Liver (tissue), 9 donors: ENCODE results near the gene GPR55. TPM values are rescaled to one million over a fixed set of nuclear protein-coding genes. Genes with fewer than 3 reads are reported as not detected.

Source experiments
- DNase-seq: peaks from one replicate; pipeline ENCODE4 v3.0.0-alpha.2; 2017; ENCODE audit warnings: low spot score
- H3K27ac ChIP-seq, 2 donors: one replicate each; pipeline ENCODE4 v1.7.0; 2013; ENCODE audit warnings: inconsistent platforms in 2 of 2, low read length in 2 of 2, control low read depth in 1 of 2, low read depth in 1 of 2, mild to moderate bottlenecking in 1 of 2
- H3K27me3 ChIP-seq, 4 donors: one replicate each; pipeline versions ENCODE4 v1.6.1 to v1.7.0; 2013; ENCODE audit warnings: low read length in 3 of 4, inconsistent platforms in 1 of 4, mild to moderate bottlenecking in 1 of 4, moderate library complexity in 1 of 4; ENCODE audit not compliant: control insufficient read depth in 4 of 4, insufficient read depth in 4 of 4
- H3K36me3 ChIP-seq, 4 donors: one replicate each; pipeline versions ENCODE4 v1.6.1 to v1.7.0; 2013; ENCODE audit warnings: low read length in 3 of 4, mild to moderate bottlenecking in 3 of 4, low read depth in 1 of 4, moderate library complexity in 1 of 4; ENCODE audit not compliant: control insufficient read depth in 4 of 4, insufficient read depth in 3 of 4
- H3K4me1 ChIP-seq, 4 donors: one replicate each; pipeline versions ENCODE4 v1.6.1 to v1.7.0; 2013; ENCODE audit warnings: low read length in 3 of 4, mild to moderate bottlenecking in 3 of 4, moderate library complexity in 1 of 4; ENCODE audit not compliant: control insufficient read depth in 4 of 4, insufficient read depth in 4 of 4
- H3K4me3 ChIP-seq, 3 donors: one replicate each; pipeline versions ENCODE4 v1.6.1 to v1.7.0; 2013; ENCODE audit warnings: low read length in 3 of 3, control low read depth in 1 of 3, low read depth in 1 of 3, mild to moderate bottlenecking in 1 of 3
- H3K9ac ChIP-seq, 2 donors: one replicate each; pipeline ENCODE4 v1.7.0; 2013; ENCODE audit warnings: low read length in 2 of 2, mild to moderate bottlenecking in 2 of 2, moderate library complexity in 2 of 2, control low read depth in 1 of 2, low read depth in 1 of 2
- H3K9me3 ChIP-seq, 4 donors: one replicate each; pipeline versions ENCODE4 v1.6.1 to v1.7.0; 2013; ENCODE audit warnings: low read length in 3 of 4; ENCODE audit not compliant: control insufficient read depth in 4 of 4
- ATF3 ChIP-seq: IDR thresholded peaks from 2 replicates; pipeline ENCODE4 v1.6.1; 2016; ENCODE audit warnings: antibody characterized with exemption
- CTCF ChIP-seq: fragments of 150-350 bp; IDR thresholded peaks from 2 replicates; pipeline ENCODE4 v1.5.1; 2017; ENCODE audit warnings: improper control_type of control experiment, low read depth, low read length; ENCODE audit not compliant: missing input control
- JUND ChIP-seq, 2 donors: IDR thresholded peaks; 2 replicates each; pipeline ENCODE4 v1.6.1; 2016; ENCODE audit warnings: antibody characterized with exemption in 2 of 2
- RAD21 ChIP-seq, 2 donors: IDR thresholded peaks; 2 replicates each; pipeline ENCODE4 v1.6.1; 2016; ENCODE audit warnings: antibody characterized with exemption in 2 of 2, mild to moderate bottlenecking in 2 of 2
- REST ChIP-seq: IDR thresholded peaks from 2 replicates; pipeline ENCODE4 v1.6.1; 2016; ENCODE audit warnings: antibody characterized with exemption, mild to moderate bottlenecking
- WGBS: extraction: QIAGEN DNeasy Blood & Tissue Kit; methylation state at CpG from one replicate; pipeline ENCODE4 v1.1.7; 2013; 5-methylcytosine and 5-hydroxymethylcytosine counted together
- polyA plus RNA-seq, 2 donors: library from polyadenylated mRNA; stranded (reverse) in 1 of 2; unstranded in 1 of 2; fragments of 200-250 nt in 1 of 2; fragments of >200 nt in 1 of 2; fragmentation: Nextera tagmentation in 1 of 2; extraction: Ambion mirVana in 1 of 2; gene quantifications; one replicate each; pipeline versions ENCODE4 v1.2.1 to v1.2.3, GENCODE V29; 2013 to 2015
- total RNA-seq, 2 donors: library from RNA; depleted of rRNA; stranded (reverse); fragments of >200 nt; gene quantifications; one replicate each; pipeline ENCODE4 v1.2.3, GENCODE V29; 2014
- donor health status: healthy.
- donor health status: healthy.
- donor health status: healthy.
- donor health status: healthy.
- donor health status: healthy.

Gene GPR55
- total and polyA plus RNA-seq, 4 donors: 0.05 to 0.17 (median 0.10) TPM; not detected in 1

- peaks cover 0 to 3% (median 0%) of the 10 kb centered on the region in 4 donors for H3K27me3 ChIP-seq
- DNase-seq: no peak
- no peak overlapping the region for H3K9ac ChIP-seq
- no peak overlapping the region for H3K4me3 ChIP-seq
- WGBS: 41% methylated on average over 13 of the region's 13 CpGs
- H3K36me3 ChIP-seq: no peaks in the 10 kb centered on the region
- no peak overlapping the region for H3K27ac ChIP-seq
- H3K9me3 ChIP-seq: no peaks in the 10 kb centered on the region
- peaks cover 0 to 9% (median 6%) of the 10 kb centered on the region in 4 donors for H3K4me1 ChIP-seq
- TF ChIP-seq ATF3 (no peak), JUND (IDR thresholded peaks at IDR 0.05) (no peak), CTCF (no peak), REST (no peak), RAD21 (IDR thresholded peaks at IDR 0.05) (no peak)
Observed at GRCh38 chr2:230861552-230862255, 63.3 kb downstream of the GPR55 start.

Other genes starting within 250 kb of the GPR55 start
- 10 to 100 TPM; 37.6 to 39.8 TPM for gene CAB39, start 212.4 kb downstream of the GPR55 start, total RNA-seq
- 10 to 100 TPM in 1 of 2 donors, 1 to 10 TPM in 1; 9.2 to 15.4 TPM for gene CAB39, start 212.4 kb downstream of the GPR55 start, polyA plus RNA-seq
- 10 to 100 TPM; 16.7 to 45.2 TPM for gene ITM2C, start 60.3 kb downstream of the GPR55 start, total RNA-seq
- 10 to 100 TPM; 13.6 to 38.5 TPM for gene ITM2C, start 60.3 kb downstream of the GPR55 start, polyA plus RNA-seq
- not detected for gene SPATA3, start 70.9 kb upstream of the GPR55 start, total RNA-seq
- not detected for gene SPATA3, start 70.9 kb upstream of the GPR55 start, polyA plus RNA-seq
- gene C2orf72, start 112.3 kb upstream of the GPR55 start, total RNA-seq: 100 to 1,000 TPM in 1 of 2 donors, 10 to 100 TPM in 1; 74.8 to 141 TPM
- gene C2orf72, start 112.3 kb upstream of the GPR55 start, polyA plus RNA-seq: 10 to 100 TPM; 33.2 to 94.9 TPM
- gene PSMD1, start 131.6 kb upstream of the GPR55 start, total RNA-seq: 10 to 100 TPM; 64.9 to 83.3 TPM
- gene PSMD1, start 131.6 kb upstream of the GPR55 start, polyA plus RNA-seq: 10 to 100 TPM; 31.7 to 71.3 TPM
- under 1 TPM; 0.09 to 0.33 TPM for gene HTR2B, start 199.8 kb upstream of the GPR55 start, total RNA-seq
- gene HTR2B, start 199.8 kb upstream of the GPR55 start, polyA plus RNA-seq: 1 to 10 TPM in 1 of 2 donors, under 1 TPM in 1; 0.92 to 1.0 TPM